Heart right ventricle (tissue), 16 donors: ENCODE measurements around the gene SERP2. TPM values are rescaled to one million over a fixed set of nuclear protein-coding genes. Genes with fewer than 3 reads are reported as not detected.

Experiments used
- ATAC-seq, 8 donors: fragments of 200-7000 bp; cut with Tn5 transposase; one replicate each; pipeline ENCODE4 v1.9.1; 2020; ENCODE audit warnings: mild to moderate bottlenecking in 8 of 8, moderate library complexity in 8 of 8, moderate number of reproducible peaks in 1 of 8
- DNase-seq, 2 donors: peaks; one replicate each; pipeline ENCODE4 v3.0.0-alpha.2; 2020
- H3K27ac ChIP-seq, 10 donors: fragments of 200-600 bp; sonication (generic) in 2 of 10; one replicate each; pipeline versions ENCODE4 v1.5.0 to v1.8.0; 2020 to 2022; ENCODE audit warnings: mild to moderate bottlenecking in 3 of 10
- H3K27me3 ChIP-seq, 7 donors: fragments of 200-600 bp; one replicate each; pipeline ENCODE4 v1.8.0; 2021 to 2022; ENCODE audit warnings: mild to moderate bottlenecking in 2 of 7
- H3K36me3 ChIP-seq, 9 donors: fragments of 200-600 bp; sonication (generic) in 1 of 9; one replicate each; pipeline versions ENCODE4 v1.5.0 to v1.8.0; 2020 to 2022; ENCODE audit warnings: mild to moderate bottlenecking in 2 of 9
- H3K4me1 ChIP-seq, 9 donors: fragments of 200-600 bp; sonication (generic) in 1 of 9; one replicate each; pipeline versions ENCODE4 v1.5.0 to v1.8.0; 2020 to 2022; ENCODE audit warnings: mild to moderate bottlenecking in 4 of 9
- H3K4me3 ChIP-seq, 10 donors: fragments of 200-600 bp; sonication (generic) in 2 of 10; one replicate each; pipeline versions ENCODE4 v1.5.0 to v1.8.0; 2020 to 2022; ENCODE audit warnings: mild to moderate bottlenecking in 7 of 10, moderate library complexity in 2 of 10
- H3K9me3 ChIP-seq, 11 donors: fragments of 200-600 bp in 10 of 11; sonication (generic) in 2 of 11; one replicate each; pipeline versions ENCODE4 v1.5.0 to v1.8.0; 2013 to 2022; ENCODE audit warnings: mild to moderate bottlenecking in 2 of 11, control low read depth in 1 of 11, moderate library complexity in 1 of 11
- CTCF ChIP-seq, 9 donors: fragments of 200-600 bp; sonication (generic) in 2 of 9; IDR thresholded peaks; one replicate each; pipeline versions ENCODE4 v1.5.0 to v1.8.0; 2021 to 2022; ENCODE audit warnings: antibody characterized with exemption in 9 of 9, mild to moderate bottlenecking in 5 of 9, moderate library complexity in 1 of 9
- WGBS, 2 donors: extraction: QIAGEN DNeasy Blood & Tissue Kit; methylation state at CpG; one replicate each; pipeline ENCODE4 v1.1.7; 2013; ENCODE audit warnings: inconsistent platforms in 1 of 2; 5-methylcytosine and 5-hydroxymethylcytosine counted together
- intact Hi-C, 10 donors: fragments of 100-400 bp; cut with DNase I; formaldehyde crosslinking; loops; one replicate each; pipeline versions ENCODE4 v1.11.1 to v1.14.2; 2022
- polyA plus RNA-seq, 2 donors: library from polyadenylated mRNA; stranded (reverse); fragments of 200-250 nt; gene quantifications; one replicate each; pipeline ENCODE4 v1.2.3, GENCODE V29; 2013
- total RNA-seq, 10 donors: library from RNA; stranded (reverse); fragmentation: NEBNext Ultra II Directional in 3 of 10; extraction: Animal tissue kit (Norgen Biotek cat#: 25700) in 3 of 10; gene quantifications; one replicate each; pipeline versions ENCODE4 v1.2.1 to v1.2.4, GENCODE V29; 2021 to 2023
- donor health status: Arrhythmogenic right ventricular cardiomyopathy.
- donor health status: ischemic (EF 13 %, LVEDD 7.1; RV severe dilation, severe dysfunction).
- donor health status: healthy with polysubstance abuse.
- donor health status: DM: no; HTN: yes; CAD: no.
- donor health status: DM: no; HTN: no; CAD: no.
- donor health status: ischemic (EF 25% LVEDD 6.9; RV normal size, moderate dysfunction).
- donor health status: ischemic (EF 25% LVEDD 5.7; RV mildly dilated, moderate dysfunction).
- donor health status: healthy.
- donor health status: DM: yes; HTN: yes; CAD: no.
- donor health status: Ischemic cardiomyopathy.
- donor health status: ischemic (EF 35%, LVEDD 5.7; RV mildly dilated, moderate dysfunction).
- donor health status: nonischemic (EF 11% LVEDD 7.7; RV severe dilation, severe dysfunction).
- donor health status: DM: yes; HTN: yes; CAD: no.
- donor health status: PGD.
- donor health status: ischemic (EF 29% LVEDD 5.4; RV normal size, mild dysfunction).
- donor health status: nonischemic (EF 23%, LVEDD 6.1; RV moderate dilation, normal function).

Gene SERP2
- total and polyA plus RNA-seq, 12 donors, result 10.0 to 20.4 (median 11.8) TPM

GRCh38 chr13:44406617-44407016 is 33.0 kb downstream of the SERP2 start:
- ATAC-seq, result peak in 1 of 8 donors; percentile 37
- Histone ChIP-seq H3K9me3 (no peaks in the 10 kb centered on the region), H3K27me3 (no peaks in the 10 kb centered on the region), H3K36me3 (no peaks in the 10 kb centered on the region), H3K4me3 (no peak overlapping the region), H3K27ac (no peak overlapping the region), H3K4me1 (peaks cover 0 to 8% (median 0%) of the 10 kb centered on the region in 9 donors)
- intact Hi-C loops, result no loop called here
- no peak for TF ChIP-seq CTCF (IDR thresholded peaks at IDR 0.05)
- no peak for DNase-seq
- 75 to 87% methylated on average over 5 of the region's 5 CpGs for WGBS, 2 donors

- no peaks in the 10 kb centered on the region for H3K27me3 ChIP-seq
- H3K4me3 ChIP-seq, result no peak overlapping the region
- TF ChIP-seq CTCF (IDR thresholded peaks at IDR 0.05), result no peak
- no peak for DNase-seq
- no peak overlapping the region for H3K27ac ChIP-seq
- no peaks in the 10 kb centered on the region for H3K36me3 ChIP-seq
- ATAC-seq, result no peak
- peaks cover 0 to 8% (median 0%) of the 10 kb centered on the region in 9 donors for H3K4me1 ChIP-seq
- intact Hi-C loops, result no loop called here
- H3K9me3 ChIP-seq, result no peaks in the 10 kb centered on the region
- WGBS, 2 donors, result 94 to 95% methylated on average over 3 of the region's 3 CpGs
These were observed 33.8 kb downstream of the SERP2 start for GRCh38 chr13:44407379-44407778.

GRCh38 chr13:44407891-44408290 is 34.3 kb downstream of the SERP2 start:
- Histone ChIP-seq H3K4me3 (no peak overlapping the region), H3K4me1 (peaks cover 0 to 8% (median 0%) of the 10 kb centered on the region in 9 donors), H3K27ac (no peak overlapping the region), H3K9me3 (no peaks in the 10 kb centered on the region), H3K27me3 (no peaks in the 10 kb centered on the region), H3K36me3 (no peaks in the 10 kb centered on the region)
- ATAC-seq (no peak), DNase-seq (no peak)
- 97 to 98% methylated on average over 7 of the region's 7 CpGs for WGBS, 2 donors
- intact Hi-C loops, result no loop called here
- no peak for TF ChIP-seq CTCF (IDR thresholded peaks at IDR 0.05)

- H3K9me3 ChIP-seq, result no peaks in the 10 kb centered on the region
- intact Hi-C loops, result no loop called here
- DNase-seq (no peak), ATAC-seq (no peak)
- no peak overlapping the region for H3K27ac ChIP-seq
- H3K4me3 ChIP-seq, result no peak overlapping the region
- peaks cover 0 to 5% (median 0%) of the 10 kb centered on the region in 9 donors for H3K4me1 ChIP-seq
- no peaks in the 10 kb centered on the region for H3K27me3 ChIP-seq
- TF ChIP-seq CTCF (IDR thresholded peaks at IDR 0.05), result no peak
- H3K36me3 ChIP-seq, result no peaks in the 10 kb centered on the region
- 83 to 86% methylated on average over 4 of the region's 4 CpGs for WGBS, 2 donors
These were observed 36.0 kb downstream of the SERP2 start for GRCh38 chr13:44409595-44409994.
